GM12878 (cell line): Measurements from ENCODE around the gene CD72. TPM values are rescaled to one million over a fixed set of nuclear protein-coding genes. Genes with fewer than 3 reads are reported as not detected.

Source experiments
- ATAC-seq: fragments of 200-7000 bp; cut with Tn5 transposase; 3 replicates; pipeline ENCODE4 v1.9.1; 2020; ENCODE audit warnings: mild to moderate bottlenecking, moderate library complexity
- BruUV-seq: library from RNA; stranded (reverse); fragments of 400-500 nt; replicated peaks from 2 replicates; lab custom pipeline; 2021; lab: Mats Ljungman, UMichigan
- CTCF ChIA-PET: fragments of 300-600 bp; sonication (Branson Sonifier 250); formaldehyde crosslinking; extraction: SDS; loops from one replicate; lab custom pipeline; 2021; ENCODE audit warnings: inconsistent platforms; lab: Yijun Ruan, JAX
- POLR2A ChIA-PET: fragments of 350-600 bp; formaldehyde crosslinking; extraction: SDS; loops from one replicate; lab custom pipeline; 2021; ENCODE audit warnings: inconsistent platforms; lab: Charles Lee
- RAD21 ChIA-PET: fragments of 300-600 bp; sonication (Branson Sonifier 250); formaldehyde crosslinking; loops from one replicate; lab custom pipeline; 2023; ENCODE audit warnings: antibody characterized with exemption; ENCODE audit not compliant: unreplicated experiment; lab: Charles Lee
- SMC1A ChIA-PET: fragments of 300-600 bp; sonication (Branson Sonifier 250); formaldehyde crosslinking; loops from one replicate; lab custom pipeline; 2023; ENCODE audit not compliant: unreplicated experiment, uncharacterized antibody; lab: Charles Lee
- DNase-seq: peaks from one replicate; pipeline ENCODE4 v3.0.0-alpha.2; 2011; ENCODE audit warnings: low read depth, low spot score
- FAIRE-seq: peaks from 3 replicates; lab custom pipeline; 2011; peaks lifted over from hg19 to GRCh38; lab: Jason Lieb, UNC
- H2AFZ ChIP-seq: 2 replicates; pipeline ENCODE4 v1.6.0; 2011; ENCODE audit warnings: low read depth, low read length, control low read depth; ENCODE audit not compliant: control insufficient read depth
- H3K27ac ChIP-seq: 2 replicates; pipeline ENCODE4 v1.5.1; 2011; ENCODE audit warnings: control low read depth; ENCODE audit not compliant: control insufficient read depth, insufficient read depth
- H3K27me3 ChIP-seq, 2 experiments: replicated peaks in 1 of 2; 2 replicates each; pipeline versions ENCODE4 v1.6.0 to v1.6.1; 2011; ENCODE audit warnings: low read length in 1 of 2; ENCODE audit not compliant: control insufficient read depth in 2 of 2, insufficient read depth in 2 of 2
- H3K36me3 ChIP-seq, 2 experiments: 2 replicates each; pipeline ENCODE4 v1.5.1; 2011; ENCODE audit warnings: low read length in 1 of 2; ENCODE audit not compliant: control insufficient read depth in 2 of 2, insufficient read depth in 2 of 2
- H3K4me1 ChIP-seq: 2 replicates; pipeline ENCODE4 v1.6.1; 2011; ENCODE audit warnings: mild to moderate bottlenecking, low read length, moderate library complexity, mixed read lengths; ENCODE audit not compliant: control insufficient read depth, insufficient read depth
- H3K4me2 ChIP-seq: 2 replicates; pipeline ENCODE4 v1.6.0; 2011; ENCODE audit warnings: control low read depth; ENCODE audit not compliant: control insufficient read depth, insufficient read depth
- H3K4me3 ChIP-seq: fragments of 200-600 bp; sonication (generic); 2 replicates; pipeline ENCODE4 v1.5.1; 2016
- H3K79me2 ChIP-seq: 2 replicates; pipeline ENCODE4 v1.6.0; 2011; ENCODE audit warnings: low read length; ENCODE audit not compliant: control insufficient read depth, insufficient read depth
- H3K9ac ChIP-seq: 2 replicates; pipeline ENCODE4 v1.8.0; 2011; ENCODE audit warnings: low read length, control low read depth, mixed read lengths; ENCODE audit not compliant: control insufficient read depth, insufficient read depth
- H3K9me3 ChIP-seq: replicated peaks from 3 replicates; pipeline ENCODE4 v1.5.1; 2011; ENCODE audit warnings: mild to moderate bottlenecking, low read length; ENCODE audit not compliant: control insufficient read depth, insufficient read depth
- H4K20me1 ChIP-seq: 2 replicates; pipeline ENCODE4 v1.6.0; 2011; ENCODE audit not compliant: control insufficient read depth, insufficient read depth
- EED ChIP-seq: sonication (generic); IDR thresholded peaks from 2 replicates; pipeline ENCODE4 v1.6.1; 2016; ENCODE audit warnings: antibody characterized with exemption, low read depth
- ESRRA ChIP-seq: IDR thresholded peaks from 2 replicates; pipeline ENCODE4 v1.6.1; 2012; ENCODE audit warnings: mild to moderate bottlenecking, low read length, improper control_type of control experiment
- HDAC6 ChIP-seq: fragments of 200-600 bp; sonication (generic); IDR thresholded peaks from one replicate; pipeline ENCODE4 v1.8.0; 2017; ENCODE audit warnings: antibody characterized with exemption; ENCODE audit not compliant: unreplicated experiment
- MYB ChIP-seq: fragments of 150-350 bp; IDR thresholded peaks from 2 replicates; pipeline ENCODE4 v1.6.1; 2014; ENCODE audit warnings: mild to moderate bottlenecking, low read depth, low read length, borderline replicate concordance
- MYC ChIP-seq: IDR thresholded peaks from 2 replicates; pipeline ENCODE4 v1.6.1; 2011; ENCODE audit warnings: mild to moderate bottlenecking, low read length, moderate library complexity, inconsistent platforms; ENCODE audit not compliant: insufficient read depth, insufficient replicate concordance, insufficient read length, severe bottlenecking
- POLR2AphosphoS2 ChIP-seq: IDR thresholded peaks from 2 replicates; pipeline ENCODE4 v1.6.1; 2011; ENCODE audit warnings: low read depth, mild to moderate bottlenecking, low read length, improper control_type of control experiment, moderate library complexity
- SREBF1 ChIP-seq: IDR thresholded peaks from 2 replicates; pipeline ENCODE4 v1.6.1; 2012; ENCODE audit warnings: mild to moderate bottlenecking, low read length
- SUPT20H ChIP-seq: IDR thresholded peaks from 2 replicates; pipeline ENCODE4 v1.6.1; 2011; ENCODE audit warnings: low read depth, mild to moderate bottlenecking, low read length, moderate library complexity, borderline replicate concordance; ENCODE audit not compliant: control insufficient read depth
- TCF12 ChIP-seq: IDR thresholded peaks from 2 replicates; pipeline ENCODE4 v1.6.1; 2011; ENCODE audit warnings: low read depth, mild to moderate bottlenecking, low read length
- WGBS: methylation state at CpG from one replicate; pipeline ENCODE4 v1.1.6; 2016; ENCODE audit warnings: low lambda C conversion rate; ENCODE audit not compliant: insufficient replicate concordance, insufficient coverage; ENCODE audit errors: missing lambda C conversion rate; 5-methylcytosine and 5-hydroxymethylcytosine counted together
- in situ Hi-C: fragments of 300-500 bp; cut with MboI; formaldehyde crosslinking; loops from 9 replicates; pipeline ENCODE4 v1.14.3; 2018; ENCODE audit warnings: mixed read lengths
- intact Hi-C: fragments of 100-400 bp; cut with micrococcal nuclease; formaldehyde crosslinking; loops from one replicate; pipeline ENCODE4 v1.14.2; 2022; ENCODE audit not compliant: unreplicated experiment
- polyA plus RNA-seq, 11 experiments: library from polyadenylated mRNA; depleted of rRNA in 4 of 11; unstranded in 6 of 11; stranded (reverse) in 5 of 11; fragments of >200 nt; fragmentation: Nextera tagmentation in 4 of 11; fragmentation: Illumina TruSeq in 1 of 11; extraction: Ambion mirVana in 4 of 11; extraction: Trizol in 1 of 11; gene quantifications; 1 replicate in 1 of 11; 2 replicates in 10 of 11; pipeline versions ENCODE4 v1.2.1 to v1.2.3, GENCODE V29; 2011 to 2016; ENCODE audit warnings: inconsistent platforms in 2 of 11, missing spikeins in 2 of 11, low read depth in 1 of 11
- total RNA-seq, 4 experiments: library from RNA; depleted of rRNA in 3 of 4; stranded (reverse); fragments of >200 nt in 3 of 4; fragmentation: Illumina TruSeq in 1 of 4; extraction: Trizol in 1 of 4; gene quantifications; 2 replicates each; pipeline versions ENCODE4 v1.2.1 to v1.2.3, GENCODE V29; 2013 to 2021
- TF ChIP-seq, protein P1 (sequence below): fragments of 450-650 bp; IDR thresholded peaks from 2 replicates; pipeline ENCODE4 v1.6.1; 2016; ENCODE audit warnings: mild to moderate bottlenecking, moderate library complexity, borderline replicate concordance
- TF ChIP-seq, protein P2 (sequence below), 3 experiments: IDR thresholded peaks in 2 of 3; conservative IDR thresholded peaks in 1 of 3; 2 replicates each; pipeline ENCODE4 v1.5.1; 2011; ENCODE audit warnings: low read depth in 3 of 3, low read length in 3 of 3, mild to moderate bottlenecking in 3 of 3, control low read depth in 2 of 3, moderate library complexity in 2 of 3, inconsistent platforms in 1 of 3, mixed read lengths in 1 of 3; ENCODE audit not compliant: control insufficient read depth in 2 of 3, insufficient read depth in 1 of 3; ENCODE audit errors: extremely low read depth in 1 of 3

CD72 gene
- total and polyA plus RNA-seq, 10 of the 15 experiments (the other 5 are each of a cell fraction or from before 2014, with no cell fraction given): 2.1 to 14.2 (median 4.4) TPM

DNA sequence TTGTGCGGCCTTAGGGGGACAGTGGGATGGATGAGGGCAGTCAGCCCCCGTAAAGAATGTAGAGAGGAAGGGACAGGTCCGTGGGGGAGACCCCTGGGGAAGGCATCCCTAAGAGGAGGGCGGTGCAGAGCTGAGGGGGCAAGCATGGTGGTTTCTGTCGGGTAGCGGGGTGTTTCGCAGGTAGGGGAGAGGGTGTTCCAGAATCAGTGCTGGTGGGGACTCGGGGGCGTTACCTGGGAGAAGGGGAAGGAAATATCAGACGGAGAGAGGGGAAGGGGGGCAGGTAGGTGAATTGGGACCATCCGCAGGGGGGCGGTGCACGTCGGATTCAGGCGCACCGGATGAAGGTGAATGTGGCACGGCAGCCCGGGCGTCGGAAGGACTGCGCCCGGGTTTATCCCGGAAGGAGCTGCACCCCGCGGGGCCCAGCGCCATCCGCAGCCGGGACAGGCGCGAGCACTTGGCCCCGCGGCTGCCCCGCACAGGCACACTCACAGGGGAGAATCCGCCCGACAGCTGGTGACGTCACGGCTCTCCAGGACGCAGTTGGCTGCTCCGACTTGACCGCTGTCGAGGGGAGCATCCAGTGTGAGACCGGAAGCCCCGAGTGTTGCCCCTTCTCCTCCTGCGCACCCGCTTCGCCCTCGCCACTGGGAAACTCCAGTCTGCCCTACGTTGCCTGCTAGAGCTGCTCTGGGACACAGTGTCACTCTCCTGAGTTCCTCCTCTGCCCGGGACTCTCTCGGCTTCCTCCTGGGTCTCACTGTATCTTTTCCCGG is 1.3 kb downstream of the CD72 start (continued):
- TF ChIP-seq EED: peak; percentile 74
- no peak for TF ChIP-seq POLR2AphosphoS2

DNA sequence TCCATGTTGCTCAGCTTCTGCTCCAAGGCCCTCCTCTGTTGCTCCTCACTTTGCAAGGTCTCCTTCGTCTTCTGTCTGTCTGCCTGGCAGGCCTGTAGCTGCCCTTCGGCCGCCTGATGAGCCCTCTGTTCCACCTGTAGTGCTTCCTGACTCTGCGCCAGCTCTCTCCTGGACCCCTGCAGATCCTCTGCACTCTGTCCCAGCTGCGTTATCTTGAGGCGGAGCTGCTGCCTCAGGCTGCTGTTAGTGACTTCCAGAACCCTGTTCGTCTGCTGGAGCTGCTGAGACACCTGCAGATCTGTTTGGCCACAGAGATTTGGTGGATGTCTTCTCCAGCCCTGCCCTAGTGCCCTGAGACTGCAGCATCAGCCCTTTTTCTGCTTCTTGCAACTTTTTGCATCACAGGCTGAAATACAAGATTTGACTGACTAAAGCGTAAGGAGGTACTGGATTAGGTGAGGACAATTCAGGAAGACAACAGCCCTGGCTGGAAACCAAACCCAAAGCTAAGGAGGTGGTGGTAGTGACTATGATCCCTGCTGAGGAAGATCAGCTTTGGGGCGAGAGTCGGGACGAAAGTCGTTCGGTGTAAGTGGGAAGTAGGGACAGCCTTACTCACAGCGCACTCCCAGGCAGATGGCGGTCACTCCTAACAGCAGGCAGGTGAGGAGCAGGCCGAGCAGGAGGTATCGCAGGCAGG is 2.1 kb downstream of the CD72 start:
- ATAC-seq (no peak), DNase-seq (no peak), FAIRE-seq (no peak)
- Histone ChIP-seq H3K36me3 (no peaks in the 10 kb centered on the region), H3K27me3 (no peaks in the 10 kb centered on the region; a peak in 1 of 4 replicates), H3K4me3 (no peak overlapping the region), H3K4me1 (peaks cover 43% of the 10 kb centered on the region), H2AFZ (peak overlapping the region; percentile 88; the same call in 1 of the 2 replicates), H4K20me1 (no peaks in the 10 kb centered on the region), H3K9ac (no peak overlapping the region; the same call in 1 of the 2 replicates), H3K4me2 (peak overlapping the region; percentile 92), H3K27ac (no peak overlapping the region), H3K9me3 (no peaks in the 10 kb centered on the region), H3K79me2 (no peaks in the 10 kb centered on the region; the same call in 1 of the 2 replicates)
- ChIA-PET SMC1A (interaction anchor here (0.7 to 1.9 kb wide), 5 partner anchors 10 to 80 kb away, joined by 3 to 5 read pairs (median 4); no protein-coding TSS in a partner anchor), POLR2A (interaction anchor here (0.9 to 2.2 kb wide), 9 partner anchors 10 to 133 kb away, joined by 3 to 12 read pairs (median 4); partner anchors contain the start of genes CCDC107, GBA2, RGP1 and RMRP), CTCF (interaction anchor here (0.7 to 9.0 kb wide), 16 partner anchors 9 to 210 kb away, joined by 3 to 101 read pairs (median 5); partner anchors contain the start of genes CCDC107, CREB3, RMRP and SIT1), RAD21 (interaction anchor here (1.1 to 2.5 kb wide), 9 partner anchors 10 to 116 kb away, joined by 3 to 11 read pairs (median 6); partner anchors contain the start of genes CCDC107, CREB3, RMRP and TLN1)
- in situ Hi-C loops: no loop called here
- intact Hi-C loops: no loop called here
- WGBS: 93% methylated on average over 17 of the region's 17 CpGs
- no TSS peak for BruUV-seq
- TF ChIP-seq MYB: no peak
- TF ChIP-seq, protein P1, sequence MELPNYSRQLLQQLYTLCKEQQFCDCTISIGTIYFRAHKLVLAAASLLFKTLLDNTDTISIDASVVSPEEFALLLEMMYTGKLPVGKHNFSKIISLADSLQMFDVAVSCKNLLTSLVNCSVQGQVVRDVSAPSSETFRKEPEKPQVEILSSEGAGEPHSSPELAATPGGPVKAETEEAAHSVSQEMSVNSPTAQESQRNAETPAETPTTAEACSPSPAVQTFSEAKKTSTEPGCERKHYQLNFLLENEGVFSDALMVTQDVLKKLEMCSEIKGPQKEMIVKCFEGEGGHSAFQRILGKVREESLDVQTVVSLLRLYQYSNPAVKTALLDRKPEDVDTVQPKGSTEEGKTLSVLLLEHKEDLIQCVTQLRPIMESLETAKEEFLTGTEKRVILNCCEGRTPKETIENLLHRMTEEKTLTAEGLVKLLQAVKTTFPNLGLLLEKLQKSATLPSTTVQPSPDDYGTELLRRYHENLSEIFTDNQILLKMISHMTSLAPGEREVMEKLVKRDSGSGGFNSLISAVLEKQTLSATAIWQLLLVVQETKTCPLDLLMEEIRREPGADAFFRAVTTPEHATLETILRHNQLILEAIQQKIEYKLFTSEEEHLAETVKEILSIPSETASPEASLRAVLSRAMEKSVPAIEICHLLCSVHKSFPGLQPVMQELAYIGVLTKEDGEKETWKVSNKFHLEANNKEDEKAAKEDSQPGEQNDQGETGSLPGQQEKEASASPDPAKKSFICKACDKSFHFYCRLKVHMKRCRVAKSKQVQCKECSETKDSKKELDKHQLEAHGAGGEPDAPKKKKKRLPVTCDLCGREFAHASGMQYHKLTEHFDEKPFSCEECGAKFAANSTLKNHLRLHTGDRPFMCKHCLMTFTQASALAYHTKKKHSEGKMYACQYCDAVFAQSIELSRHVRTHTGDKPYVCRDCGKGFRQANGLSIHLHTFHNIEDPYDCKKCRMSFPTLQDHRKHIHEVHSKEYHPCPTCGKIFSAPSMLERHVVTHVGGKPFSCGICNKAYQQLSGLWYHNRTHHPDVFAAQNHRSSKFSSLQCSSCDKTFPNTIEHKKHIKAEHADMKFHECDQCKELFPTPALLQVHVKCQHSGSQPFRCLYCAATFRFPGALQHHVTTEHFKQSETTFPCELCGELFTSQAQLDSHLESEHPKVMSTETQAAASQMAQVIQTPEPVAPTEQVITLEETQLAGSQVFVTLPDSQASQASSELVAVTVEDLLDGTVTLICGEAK: no peak
- no peak for TF ChIP-seq MYC
- TF ChIP-seq, protein P2, sequence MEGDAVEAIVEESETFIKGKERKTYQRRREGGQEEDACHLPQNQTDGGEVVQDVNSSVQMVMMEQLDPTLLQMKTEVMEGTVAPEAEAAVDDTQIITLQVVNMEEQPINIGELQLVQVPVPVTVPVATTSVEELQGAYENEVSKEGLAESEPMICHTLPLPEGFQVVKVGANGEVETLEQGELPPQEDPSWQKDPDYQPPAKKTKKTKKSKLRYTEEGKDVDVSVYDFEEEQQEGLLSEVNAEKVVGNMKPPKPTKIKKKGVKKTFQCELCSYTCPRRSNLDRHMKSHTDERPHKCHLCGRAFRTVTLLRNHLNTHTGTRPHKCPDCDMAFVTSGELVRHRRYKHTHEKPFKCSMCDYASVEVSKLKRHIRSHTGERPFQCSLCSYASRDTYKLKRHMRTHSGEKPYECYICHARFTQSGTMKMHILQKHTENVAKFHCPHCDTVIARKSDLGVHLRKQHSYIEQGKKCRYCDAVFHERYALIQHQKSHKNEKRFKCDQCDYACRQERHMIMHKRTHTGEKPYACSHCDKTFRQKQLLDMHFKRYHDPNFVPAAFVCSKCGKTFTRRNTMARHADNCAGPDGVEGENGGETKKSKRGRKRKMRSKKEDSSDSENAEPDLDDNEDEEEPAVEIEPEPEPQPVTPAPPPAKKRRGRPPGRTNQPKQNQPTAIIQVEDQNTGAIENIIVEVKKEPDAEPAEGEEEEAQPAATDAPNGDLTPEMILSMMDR (IDR thresholded peaks at IDR 0.05 in 2 of 3, conservative IDR thresholded peaks at IDR 0.05 in 1 of 3; ENCODE audit: control insufficient read depth in 2 of 3, extremely low read depth in 1 of 3, insufficient read depth in 1 of 3, low read depth in 3 of 3, low read length in 3 of 3): no peak
- TF ChIP-seq SREBF1: no peak
- no peak for TF ChIP-seq ESRRA
- no peak for TF ChIP-seq TCF12
- no peak for TF ChIP-seq HDAC6
- TF ChIP-seq SUPT20H: no peak
